ENCODE data around the gene FAAH. TPM values are rescaled to one million over a fixed set of nuclear protein-coding genes. Genes with fewer than 3 reads are reported as not detected.

The FAAH gene
- total RNA-seq, 2 experiments from 2014 or later: 3.6 to 3.9 TPM

DNA sequence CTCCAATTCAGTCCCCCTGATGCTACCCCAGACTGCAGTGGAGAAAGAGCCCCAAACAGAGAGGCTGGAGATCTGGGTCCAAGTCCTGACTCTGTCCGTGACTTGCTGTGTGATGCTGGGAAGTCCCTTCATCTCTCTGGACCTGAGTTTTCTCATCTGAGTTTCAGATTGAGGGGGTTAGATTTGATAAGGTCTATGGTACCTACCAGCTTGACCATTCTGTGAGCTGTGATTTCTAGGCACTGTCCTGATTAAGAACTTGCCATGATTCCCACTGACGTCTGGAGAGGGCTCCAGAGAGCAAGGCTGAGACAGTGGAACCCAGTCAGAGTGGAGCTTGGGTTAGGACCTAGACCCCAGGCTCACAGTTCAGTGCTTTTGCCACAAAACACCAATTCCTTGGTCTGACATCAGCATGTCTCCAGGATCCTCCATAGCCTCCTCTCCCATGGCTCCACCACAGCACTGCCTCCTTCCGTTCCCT is 51.7 kb downstream of the FAAH start:
- Mint-ChIP-seq H3K27me3 (ENCODE audit: low read depth) (peaks cover 46% of the 10 kb centered on the region), H3K4me3 (no peak overlapping the region)
- no peak for ATAC-seq

DNA sequence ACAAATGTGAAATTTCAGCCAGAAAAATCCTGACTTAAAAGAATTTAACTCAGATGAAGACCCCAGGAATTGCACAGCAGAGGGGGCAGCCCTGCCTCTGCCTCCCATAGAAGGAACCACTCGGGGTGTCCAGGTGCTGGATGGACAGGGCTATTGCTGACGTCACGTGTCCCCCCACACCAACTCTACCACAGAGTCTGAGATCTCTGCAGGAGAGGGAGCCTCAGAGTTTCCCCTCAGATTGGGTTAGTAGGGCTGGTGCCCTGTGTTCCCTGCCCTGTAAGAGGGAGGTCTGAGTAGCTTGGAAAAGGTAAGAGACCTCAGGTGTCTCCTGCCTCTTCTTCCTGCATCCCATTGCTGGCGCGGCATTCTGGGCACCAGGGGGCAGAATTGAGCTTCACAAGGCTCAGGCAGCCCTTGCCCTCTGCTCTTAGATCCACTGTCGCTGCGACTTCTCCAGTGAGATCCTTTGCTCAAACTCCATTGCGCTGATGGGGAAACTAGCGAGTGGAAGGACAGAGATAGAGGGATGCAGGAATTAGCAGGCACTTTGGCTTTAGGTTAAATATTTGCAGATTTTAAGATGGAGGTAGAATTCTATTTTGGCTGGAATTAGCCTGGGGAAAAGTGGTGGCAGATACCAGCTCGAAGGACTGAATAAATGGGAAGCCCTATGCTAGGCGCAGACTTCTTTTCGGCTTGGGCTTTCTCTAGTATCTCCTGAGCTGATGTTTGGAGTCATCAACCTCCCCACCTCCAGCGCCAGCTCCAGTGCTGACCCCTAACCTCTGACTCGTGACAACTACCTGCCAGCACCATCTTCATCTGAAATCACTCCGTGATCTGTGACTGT is 52.8 kb downstream of the FAAH start:
- ATAC-seq (peak; percentile 68), DNase-seq (peak; percentile 86)
- POLR2A ChIA-PET: interaction anchor here (0.6 to 1.2 kb wide), 2 partner anchors 82 to 877 kb away, joined by 3 read pairs; no protein-coding TSS in a partner anchor
- no peaks in the 10 kb centered on the region for H3K36me3 Mint-ChIP-seq (ENCODE audit: low read depth)
- peaks cover 16% of the 10 kb centered on the region for H3K4me1 Mint-ChIP-seq (ENCODE audit: low read depth)
- H3K27ac Mint-ChIP-seq: no peak overlapping the region
- H3K9me3 Mint-ChIP-seq (ENCODE audit: insufficient read depth): no peaks in the 10 kb centered on the region
- H3K4me3 Mint-ChIP-seq: no peak overlapping the region
- peaks cover 55% of the 10 kb centered on the region for H3K27me3 Mint-ChIP-seq (ENCODE audit: low read depth)
- CTCF ChIA-PET: interaction anchor here (0.6 to 10.1 kb wide), 36 partner anchors 8 to 1885 kb away, joined by 3 to 154 read pairs (median 5); partner anchors contain the start of genes KNCN and MKNK1

More for the DNA sequence above, 51.7 kb downstream of the FAAH start:
- ChIA-PET CTCF (interaction anchor here (0.7 to 10.1 kb wide), 9 partner anchors 9 to 136 kb away, joined by 3 to 154 read pairs (median 7); partner anchors contain the start of gene KNCN), POLR2A (no interaction called here)
- Mint-ChIP-seq H3K9me3 (ENCODE audit: insufficient read depth) (no peaks in the 10 kb centered on the region), H3K27ac (no peak overlapping the region), H3K4me1 (ENCODE audit: low read depth) (peaks cover 16% of the 10 kb centered on the region), H3K36me3 (ENCODE audit: low read depth) (no peaks in the 10 kb centered on the region)
- DNase-seq: no peak

DNA sequence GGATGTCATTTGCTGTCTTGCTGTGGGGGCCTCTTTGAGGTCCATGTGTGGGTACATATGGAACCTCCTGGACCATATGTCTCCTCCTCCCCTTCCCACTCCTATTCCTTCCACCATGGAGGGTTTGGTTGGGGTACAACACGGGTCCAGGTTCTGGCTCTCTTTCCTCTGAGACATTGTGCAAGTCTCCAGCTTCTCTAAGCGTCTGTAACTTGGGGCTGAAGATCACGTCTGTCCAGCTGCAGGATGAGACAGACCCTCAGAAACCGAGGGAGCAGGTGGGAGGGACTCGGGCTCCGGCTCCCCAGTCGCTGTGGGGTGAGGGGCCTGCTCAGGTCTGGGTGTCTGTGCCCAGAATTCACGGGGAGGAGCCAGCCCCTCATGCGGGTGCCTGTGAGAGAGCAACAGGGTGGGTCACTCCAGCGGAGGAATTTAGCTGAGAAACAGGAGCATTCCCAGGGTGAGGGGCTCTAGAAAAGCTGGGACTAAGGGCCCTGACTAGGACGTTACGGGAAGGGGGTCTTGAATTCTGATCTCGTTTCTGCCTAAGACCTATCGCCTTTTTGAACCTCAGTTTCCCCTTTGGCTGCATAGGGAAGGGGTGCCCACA is 53.5 kb downstream of the FAAH start:
- POLR2A ChIA-PET: interaction anchor here (0.6 to 1.2 kb wide), 3 partner anchors 82 to 876 kb away, joined by 3 read pairs; no protein-coding TSS in a partner anchor
- ATAC-seq (no peak), DNase-seq (no peak)
- Mint-ChIP-seq H3K9me3 (ENCODE audit: insufficient read depth) (no peaks in the 10 kb centered on the region), H3K27me3 (ENCODE audit: low read depth) (peaks cover 59% of the 10 kb centered on the region), H3K4me1 (ENCODE audit: low read depth) (peaks cover 11% of the 10 kb centered on the region), H3K27ac (no peak overlapping the region), H3K36me3 (ENCODE audit: low read depth) (no peaks in the 10 kb centered on the region), H3K4me3 (no peak overlapping the region)
- CTCF ChIA-PET: interaction anchor here (0.6 to 10.1 kb wide), 36 partner anchors 8 to 1886 kb away, joined by 3 to 154 read pairs (median 5); partner anchors contain the start of genes KNCN and MKNK1

DNA sequence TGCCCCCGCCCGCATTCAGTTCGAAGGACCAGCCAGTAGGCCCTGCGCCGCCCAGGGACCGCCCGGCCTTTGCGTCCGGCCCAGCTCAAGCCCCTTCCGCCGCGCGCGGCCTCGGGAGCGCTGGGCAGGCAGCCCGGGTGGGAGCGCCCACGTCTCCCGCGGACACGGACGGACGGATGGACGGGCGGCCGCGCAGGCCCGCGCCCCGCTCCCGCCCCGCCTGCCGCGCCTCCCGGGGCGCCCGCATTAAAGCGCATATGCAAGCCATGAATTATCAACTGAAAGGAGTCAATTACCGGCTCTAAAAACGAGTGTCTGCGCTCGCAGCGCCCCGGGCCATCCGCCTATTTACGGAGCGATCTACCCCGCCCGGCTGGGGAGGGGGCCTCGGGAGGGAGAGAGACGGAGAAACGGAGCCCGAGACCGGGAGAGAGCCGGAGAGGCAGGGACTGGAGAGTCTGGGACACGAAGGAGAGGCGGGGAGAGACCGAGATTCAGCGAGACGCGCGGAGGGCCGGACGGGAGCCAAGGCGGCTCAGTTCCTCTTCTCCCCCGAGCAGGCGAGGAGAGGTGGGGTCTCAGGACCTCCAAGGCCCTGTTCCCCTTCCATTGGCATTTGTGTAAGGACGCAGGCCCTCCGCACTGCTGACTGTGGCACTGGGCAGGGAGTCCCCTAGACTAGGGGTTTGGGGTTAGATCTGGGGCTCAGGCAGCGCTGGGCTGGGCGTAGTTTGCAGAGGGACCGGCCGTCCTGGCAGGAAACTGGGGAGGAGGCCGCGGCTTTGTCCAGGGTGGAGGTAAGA is 54.2 kb downstream of the FAAH start:
- POLR2A ChIA-PET: interaction anchor here (0.6 to 1.2 kb wide), 2 partner anchors 81 to 277 kb away, joined by 3 read pairs; no protein-coding TSS in a partner anchor
- H3K4me3 Mint-ChIP-seq: no peak overlapping the region
- no peak overlapping the region for H3K27ac Mint-ChIP-seq
- peaks cover 8% of the 10 kb centered on the region for H3K4me1 Mint-ChIP-seq (ENCODE audit: low read depth)
- no peaks in the 10 kb centered on the region for H3K9me3 Mint-ChIP-seq (ENCODE audit: insufficient read depth)
- DNase-seq (no peak), ATAC-seq (no peak)
- CTCF ChIA-PET: interaction anchor here (1.2 to 10.1 kb wide), 10 partner anchors 10 to 277 kb away, joined by 5 to 154 read pairs (median 8); a partner anchor contains a TSS
- H3K36me3 Mint-ChIP-seq (ENCODE audit: low read depth): no peaks in the 10 kb centered on the region
- H3K27me3 Mint-ChIP-seq (ENCODE audit: low read depth): peaks cover 63% of the 10 kb centered on the region

DNA sequence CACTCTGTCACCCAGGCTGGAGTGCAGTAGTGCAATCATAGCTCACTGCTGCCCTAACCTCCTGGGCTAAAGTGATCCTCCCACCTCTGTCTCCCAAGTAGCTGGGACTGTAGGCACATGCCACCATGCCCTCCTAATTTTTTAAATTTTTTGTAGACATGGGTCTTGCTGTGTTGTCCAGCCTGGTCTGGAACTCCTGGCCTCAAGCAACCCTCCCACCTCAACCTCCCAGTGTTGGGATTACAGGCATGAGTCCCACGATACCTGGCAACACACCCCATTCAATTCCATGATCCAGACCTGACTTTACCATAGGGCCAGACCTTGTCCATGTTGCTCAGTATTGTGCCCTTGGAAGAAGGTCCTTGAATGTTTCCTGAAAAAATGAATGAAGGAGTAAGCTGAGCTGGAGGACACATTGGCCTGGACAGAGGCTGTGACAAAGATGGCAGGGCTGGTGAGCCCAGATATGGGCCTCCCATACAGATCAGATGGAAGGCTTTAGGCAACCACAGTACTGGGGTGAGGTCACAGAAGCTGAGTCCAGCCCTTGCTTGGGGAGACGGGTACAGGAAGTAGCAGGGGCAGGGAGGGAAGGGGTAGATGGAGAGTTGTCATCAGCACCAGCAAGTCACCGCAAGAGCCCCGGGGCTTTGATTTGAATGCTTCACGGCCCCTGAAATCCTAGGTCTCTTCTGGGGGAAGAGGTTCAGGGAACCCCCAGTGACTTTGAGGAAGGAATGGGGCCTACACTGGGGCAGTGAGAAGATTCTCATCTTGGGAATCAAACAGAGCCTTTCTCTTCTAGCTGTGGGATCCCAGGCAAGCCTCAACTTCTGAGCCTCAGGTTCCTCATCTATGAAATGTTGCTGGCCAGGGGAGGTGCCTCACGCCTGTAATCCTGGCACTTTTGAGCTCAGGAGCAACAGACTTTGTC is 55.4 kb downstream of the FAAH start:
- peak; percentile 27 for DNase-seq
- CTCF ChIA-PET: interaction anchor here (1.1 to 10.1 kb wide), 2 partner anchors 10 to 79 kb away, joined by 3 to 154 read pairs; no protein-coding TSS in a partner anchor
- Mint-ChIP-seq H3K36me3 (ENCODE audit: low read depth) (no peaks in the 10 kb centered on the region), H3K27ac (no peak overlapping the region), H3K4me3 (no peak overlapping the region), H3K27me3 (ENCODE audit: low read depth) (peaks cover 64% of the 10 kb centered on the region), H3K9me3 (ENCODE audit: insufficient read depth) (no peaks in the 10 kb centered on the region), H3K4me1 (ENCODE audit: low read depth) (peaks cover 6% of the 10 kb centered on the region)
- no peak for ATAC-seq
- POLR2A ChIA-PET: no interaction called here

DNA sequence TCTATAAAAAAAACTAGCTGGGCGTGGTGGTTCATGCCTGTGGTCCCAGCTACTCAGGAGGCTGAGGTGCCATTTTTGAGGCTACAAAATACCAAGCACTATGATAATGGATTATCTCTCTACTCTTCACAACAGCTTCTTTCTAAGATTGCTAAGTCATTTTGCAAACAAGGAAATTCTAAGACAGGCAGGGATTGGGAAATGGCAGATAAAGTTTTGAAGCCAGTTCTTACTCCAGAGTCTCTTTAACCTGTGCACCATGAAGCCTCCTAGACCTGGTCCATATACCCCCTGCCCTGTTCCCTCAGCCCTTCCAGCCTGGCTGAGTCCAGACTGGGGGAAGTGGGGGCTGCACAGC is 56.0 kb downstream of the FAAH start:
- CTCF ChIA-PET: interaction anchor here (1.1 to 10.1 kb wide), 2 partner anchors 11 to 78 kb away, joined by 3 to 154 read pairs; no protein-coding TSS in a partner anchor
- H3K9me3 Mint-ChIP-seq (ENCODE audit: insufficient read depth): no peaks in the 10 kb centered on the region
- DNase-seq: no peak
- peaks cover 66% of the 10 kb centered on the region for H3K27me3 Mint-ChIP-seq (ENCODE audit: low read depth)
- peaks cover 6% of the 10 kb centered on the region for H3K4me1 Mint-ChIP-seq (ENCODE audit: low read depth)
- ATAC-seq: no peak
- POLR2A ChIA-PET: no interaction called here
- H3K27ac Mint-ChIP-seq: no peak overlapping the region
- H3K4me3 Mint-ChIP-seq: no peak overlapping the region
- no peaks in the 10 kb centered on the region for H3K36me3 Mint-ChIP-seq (ENCODE audit: low read depth)

DNA sequence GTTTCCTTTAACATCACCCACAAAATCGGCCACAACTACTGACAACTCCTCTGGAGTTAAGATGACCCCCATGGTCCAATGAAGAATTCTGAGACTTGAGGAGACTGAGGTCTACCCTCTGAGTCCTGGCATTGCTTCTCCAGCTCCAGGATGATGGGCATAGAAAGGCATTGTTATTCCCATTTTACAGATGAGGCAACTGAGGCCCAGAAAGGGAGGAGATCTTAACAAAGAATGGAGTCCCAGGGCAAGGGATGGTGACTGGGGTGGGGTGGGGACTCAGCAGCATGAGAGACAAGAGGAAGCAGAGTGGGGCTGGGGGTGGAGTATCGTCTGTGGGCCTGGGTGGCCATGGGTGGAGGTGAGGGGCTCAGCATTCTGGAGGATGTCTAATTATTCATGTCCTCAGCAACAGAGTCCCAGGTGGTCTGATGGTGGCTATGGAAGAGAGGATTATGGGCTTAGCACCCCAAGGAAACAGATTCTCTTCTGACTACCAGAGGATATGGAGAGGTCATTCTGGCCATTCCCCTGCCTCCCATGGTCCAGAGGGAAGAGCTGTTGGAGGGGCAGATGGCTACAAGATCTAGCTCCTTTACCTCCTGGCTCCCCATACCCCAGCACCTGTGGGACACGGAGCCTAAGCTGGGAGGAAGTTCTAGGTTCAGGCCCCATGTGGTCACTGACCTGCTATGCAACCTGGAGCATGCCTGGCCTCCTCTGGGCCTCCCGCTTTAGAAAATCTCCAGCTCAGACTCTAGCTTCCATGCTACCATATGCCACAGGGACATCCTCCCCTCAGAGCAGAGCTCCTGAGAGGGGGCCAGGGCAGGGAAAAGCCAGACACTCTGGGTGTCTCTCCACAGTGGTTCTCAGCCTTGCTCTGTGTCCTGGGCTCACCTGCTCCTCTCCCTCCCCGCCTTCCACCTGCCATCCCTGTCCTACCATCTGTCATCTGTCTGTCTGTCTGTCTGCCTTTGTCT is 58.1 kb downstream of the FAAH start:
- H3K27ac Mint-ChIP-seq: no peak overlapping the region
- POLR2A ChIA-PET: no interaction called here
- DNase-seq: no peak
- H3K4me1 Mint-ChIP-seq (ENCODE audit: low read depth): peaks cover 6% of the 10 kb centered on the region
- H3K36me3 Mint-ChIP-seq (ENCODE audit: low read depth): no peaks in the 10 kb centered on the region
- CTCF ChIA-PET: interaction anchor here (3.4 to 10.1 kb wide), 2 partner anchors 10 to 76 kb away, joined by 10 to 154 read pairs; no protein-coding TSS in a partner anchor
- peaks cover 51% of the 10 kb centered on the region for H3K27me3 Mint-ChIP-seq (ENCODE audit: low read depth)
- ATAC-seq: no peak
- no peaks in the 10 kb centered on the region for H3K9me3 Mint-ChIP-seq (ENCODE audit: insufficient read depth)
- H3K4me3 Mint-ChIP-seq: no peak overlapping the region

DNA sequence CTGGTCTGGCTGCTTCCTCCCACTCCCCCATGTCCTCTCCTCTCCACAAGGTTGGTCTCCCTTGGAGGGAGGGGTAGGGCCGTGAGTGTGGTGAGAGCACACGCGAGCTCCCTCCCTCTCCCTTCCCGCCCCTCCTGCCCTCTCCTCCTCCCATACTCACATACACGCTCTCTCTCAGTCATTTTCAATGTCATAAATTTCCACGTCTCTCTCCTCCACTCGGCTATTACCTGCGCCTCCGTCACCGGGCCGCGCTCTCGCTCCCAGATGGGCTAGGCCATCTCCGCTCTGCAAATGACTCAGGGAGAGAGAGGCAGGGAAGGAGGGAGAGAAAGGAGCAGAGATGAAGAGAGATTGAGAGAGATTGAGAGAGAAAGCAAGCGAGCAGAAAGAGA is 58.8 kb downstream of the FAAH start:
- H3K4me1 Mint-ChIP-seq (ENCODE audit: low read depth): peaks cover 6% of the 10 kb centered on the region
- DNase-seq (no peak), ATAC-seq (no peak)
- H3K27me3 Mint-ChIP-seq (ENCODE audit: low read depth): peaks cover 44% of the 10 kb centered on the region
- H3K27ac Mint-ChIP-seq: no peak overlapping the region
- no peaks in the 10 kb centered on the region for H3K36me3 Mint-ChIP-seq (ENCODE audit: low read depth)
- no peak overlapping the region for H3K4me3 Mint-ChIP-seq
- POLR2A ChIA-PET: no interaction called here
- H3K9me3 Mint-ChIP-seq (ENCODE audit: insufficient read depth): no peaks in the 10 kb centered on the region
- CTCF ChIA-PET: interaction anchor here (3.4 to 10.1 kb wide), 2 partner anchors 11 to 75 kb away, joined by 10 to 154 read pairs; no protein-coding TSS in a partner anchor

DNA sequence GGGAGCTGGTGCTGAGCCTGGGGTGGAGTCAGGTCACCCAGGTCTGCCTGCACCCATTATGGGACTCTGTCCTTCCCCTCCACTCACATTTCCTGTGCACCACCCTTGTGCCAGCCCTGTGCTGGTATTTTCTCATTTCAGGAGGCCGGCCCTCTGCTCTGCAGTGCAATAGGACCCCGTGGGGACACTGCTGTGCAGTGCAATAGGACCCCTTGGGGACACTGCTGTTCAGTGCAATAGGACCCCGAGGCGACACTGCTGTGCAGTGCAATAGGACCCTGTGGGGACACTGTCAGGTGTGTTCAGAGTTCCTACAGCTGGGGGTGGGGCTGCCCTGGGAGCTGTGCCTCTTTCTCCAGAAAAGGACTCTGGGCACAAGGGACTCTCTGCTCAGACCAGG is 59.3 kb downstream of the FAAH start:
- CTCF ChIA-PET: interaction anchor here (3.4 kb wide), 1 partner anchor 11 kb away, joined by 10 read pairs; no protein-coding TSS in a partner anchor
- Mint-ChIP-seq H3K9me3 (ENCODE audit: insufficient read depth) (no peaks in the 10 kb centered on the region), H3K27me3 (ENCODE audit: low read depth) (peaks cover 41% of the 10 kb centered on the region), H3K36me3 (ENCODE audit: low read depth) (no peaks in the 10 kb centered on the region), H3K4me3 (no peak overlapping the region), H3K4me1 (ENCODE audit: low read depth) (peaks cover 6% of the 10 kb centered on the region), H3K27ac (no peak overlapping the region)
- ATAC-seq (no peak), DNase-seq (no peak)
- POLR2A ChIA-PET: no interaction called here
